ENCODE results near the gene CEBPA.

The CEBPA gene

DNA sequence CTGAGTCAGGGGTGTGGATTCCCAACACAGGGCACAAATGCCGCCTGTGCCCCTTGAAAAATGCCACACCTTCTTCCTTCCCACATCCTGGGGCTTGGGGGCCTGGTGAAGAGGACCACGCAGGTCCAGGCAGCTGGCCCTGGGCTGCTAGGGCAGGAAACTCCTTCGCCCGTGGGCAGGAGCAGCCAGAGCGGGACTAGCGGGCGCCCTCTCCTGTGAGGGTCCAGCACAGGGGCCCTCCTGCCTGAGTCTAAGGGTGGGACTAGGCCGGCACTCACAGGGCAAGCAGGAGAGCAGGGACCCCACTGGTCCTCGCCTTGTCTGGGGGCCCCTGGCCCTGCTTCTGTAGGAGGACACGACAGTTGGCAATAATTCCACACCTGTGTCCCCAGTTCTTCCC is 7.5 kb upstream of the CEBPA start:
- Histone ChIP-seq H3K27me3 (no peaks in the 10 kb centered on the region), H3K9me3 (no peaks in the 10 kb centered on the region; the same call in 1 of the 2 replicates), H3K4me1 (peaks cover 6% of the 10 kb centered on the region), H3K36me3 (no peaks in the 10 kb centered on the region), H3K4me3 (ENCODE audit: low read depth, low read length) (no peak overlapping the region)
- TF ChIP-seq, protein P1, sequence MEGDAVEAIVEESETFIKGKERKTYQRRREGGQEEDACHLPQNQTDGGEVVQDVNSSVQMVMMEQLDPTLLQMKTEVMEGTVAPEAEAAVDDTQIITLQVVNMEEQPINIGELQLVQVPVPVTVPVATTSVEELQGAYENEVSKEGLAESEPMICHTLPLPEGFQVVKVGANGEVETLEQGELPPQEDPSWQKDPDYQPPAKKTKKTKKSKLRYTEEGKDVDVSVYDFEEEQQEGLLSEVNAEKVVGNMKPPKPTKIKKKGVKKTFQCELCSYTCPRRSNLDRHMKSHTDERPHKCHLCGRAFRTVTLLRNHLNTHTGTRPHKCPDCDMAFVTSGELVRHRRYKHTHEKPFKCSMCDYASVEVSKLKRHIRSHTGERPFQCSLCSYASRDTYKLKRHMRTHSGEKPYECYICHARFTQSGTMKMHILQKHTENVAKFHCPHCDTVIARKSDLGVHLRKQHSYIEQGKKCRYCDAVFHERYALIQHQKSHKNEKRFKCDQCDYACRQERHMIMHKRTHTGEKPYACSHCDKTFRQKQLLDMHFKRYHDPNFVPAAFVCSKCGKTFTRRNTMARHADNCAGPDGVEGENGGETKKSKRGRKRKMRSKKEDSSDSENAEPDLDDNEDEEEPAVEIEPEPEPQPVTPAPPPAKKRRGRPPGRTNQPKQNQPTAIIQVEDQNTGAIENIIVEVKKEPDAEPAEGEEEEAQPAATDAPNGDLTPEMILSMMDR (IDR thresholded peaks at IDR 0.05; ENCODE audit: low read depth, low read length), result no peak
- DNase-seq, result no peak

DNA sequence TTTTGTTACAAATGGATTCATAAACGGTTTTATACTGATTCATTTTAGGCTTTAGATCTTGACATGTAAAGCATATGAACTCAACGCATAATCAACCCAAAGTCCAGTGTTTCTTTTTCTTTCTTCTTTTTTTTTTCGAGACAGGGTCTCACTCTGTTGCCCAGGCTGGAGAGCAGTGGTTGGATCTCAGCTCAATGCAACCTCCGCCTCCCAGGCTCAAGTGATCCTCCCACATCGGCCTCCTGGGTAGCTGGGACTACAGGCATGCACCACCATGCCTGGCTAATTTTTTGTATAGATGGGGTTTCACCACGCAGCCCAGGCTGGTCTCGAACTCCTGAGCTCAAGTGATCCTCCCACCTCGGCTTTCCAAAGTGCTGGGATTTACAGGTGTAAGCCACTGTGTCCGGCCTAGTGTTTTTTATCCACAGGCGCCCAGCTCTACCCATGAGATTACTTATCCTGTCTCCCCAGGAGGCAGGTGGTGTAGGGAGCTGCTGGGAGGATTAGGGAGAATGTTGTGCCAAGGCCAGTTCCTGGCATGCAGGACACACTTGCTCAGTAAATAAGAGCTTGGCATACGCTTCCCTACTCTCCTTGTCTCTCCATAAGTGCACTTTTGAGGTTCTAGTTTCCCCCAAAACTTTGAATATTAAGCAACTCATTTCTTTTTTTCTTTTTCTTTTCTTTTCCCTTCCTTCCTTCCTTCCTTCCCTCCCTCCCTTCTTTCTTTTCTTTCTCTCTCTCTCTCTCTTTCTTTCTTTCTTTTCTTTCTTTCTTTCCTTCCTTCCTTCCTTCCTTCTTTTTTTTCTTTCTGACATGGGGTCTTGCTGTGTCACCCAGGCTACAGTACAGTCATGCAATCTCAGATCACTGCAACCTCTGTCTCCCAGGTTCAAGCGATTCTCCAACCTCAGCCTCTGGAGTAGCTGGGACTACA is 4.8 kb upstream of the CEBPA start:
- TF ChIP-seq, protein P1 (IDR thresholded peaks at IDR 0.05; ENCODE audit: low read depth, low read length), result no peak
- Histone ChIP-seq H3K36me3 (no peaks in the 10 kb centered on the region), H3K9me3 (no peaks in the 10 kb centered on the region), H3K4me1 (peaks cover 8% of the 10 kb centered on the region), H3K27me3 (peaks cover 7% of the 10 kb centered on the region), H3K4me3 (ENCODE audit: low read depth, low read length) (no peak overlapping the region)
- DNase-seq, result no peak

DNA sequence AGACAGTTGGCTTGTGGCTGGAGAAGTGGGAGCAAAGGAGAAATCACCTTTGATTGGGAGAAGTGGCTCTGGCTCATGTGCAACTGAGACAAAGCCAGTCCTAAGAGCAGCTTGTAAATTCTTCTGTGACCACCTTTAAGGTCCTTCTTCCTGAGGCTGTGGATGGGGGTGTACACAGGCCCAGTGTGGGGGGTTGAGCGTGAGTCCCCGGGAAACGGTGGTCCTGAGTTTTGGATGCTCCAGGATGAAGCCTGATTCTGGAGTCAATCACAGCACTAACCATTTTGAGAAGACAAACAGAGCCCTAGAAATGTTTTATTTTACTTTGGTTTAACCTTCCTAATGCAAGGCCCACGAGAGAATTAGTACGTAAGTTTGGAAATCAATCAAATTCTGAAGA is 3.9 kb upstream of the CEBPA start:
- Histone ChIP-seq H3K36me3 (no peaks in the 10 kb centered on the region), H3K9me3 (no peaks in the 10 kb centered on the region; the same call in 1 of the 2 replicates), H3K4me1 (peaks cover 8% of the 10 kb centered on the region), H3K4me3 (ENCODE audit: low read depth, low read length) (no peak overlapping the region), H3K27me3 (peaks cover 17% of the 10 kb centered on the region)
- DNase-seq, result no peak
- TF ChIP-seq, protein P1 (IDR thresholded peaks at IDR 0.05; ENCODE audit: low read depth, low read length), result no peak

DNA sequence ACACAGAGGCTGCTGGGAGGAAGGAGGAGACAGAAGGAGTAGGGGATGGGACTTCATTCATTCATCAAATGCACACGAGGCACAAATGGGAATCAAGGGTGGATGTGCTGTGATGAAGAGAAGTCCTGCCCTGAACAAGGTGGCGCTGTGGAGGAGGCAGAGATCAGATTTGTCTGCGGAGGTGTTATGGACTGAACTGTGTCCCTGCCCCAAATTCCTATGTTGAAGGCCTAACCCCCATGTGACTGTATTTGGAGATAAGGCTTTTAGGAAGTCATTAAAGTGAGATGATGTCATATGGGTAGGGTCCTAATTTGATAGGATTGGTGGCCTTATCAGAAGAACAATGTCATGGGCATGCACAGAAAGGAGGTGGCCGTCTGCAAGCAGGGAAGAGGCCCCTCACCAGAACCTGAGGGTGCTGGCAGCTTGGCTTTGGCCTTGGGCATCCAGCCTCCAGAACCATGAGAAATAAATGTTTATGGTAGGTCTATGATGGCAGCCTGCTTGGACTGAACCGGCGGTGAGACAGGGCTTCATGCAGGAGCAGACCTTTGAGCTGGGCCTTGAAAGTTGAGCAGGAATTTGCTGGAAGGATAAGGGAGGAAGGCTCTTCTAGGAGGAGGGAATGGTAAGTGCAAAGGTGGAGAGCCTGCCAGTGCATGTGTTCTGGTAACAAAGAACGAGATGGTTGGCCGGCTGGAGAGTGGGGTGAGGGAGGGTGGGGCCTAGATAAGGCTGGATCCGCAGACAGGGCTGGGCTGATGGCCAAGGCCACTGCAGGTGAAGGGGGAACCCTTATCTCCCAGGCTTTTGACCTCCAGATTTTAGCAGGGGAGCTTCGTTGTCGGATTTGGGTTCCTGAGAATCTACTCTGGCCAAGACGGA is 2.7 kb upstream of the CEBPA start:
- TF ChIP-seq, protein P1 (IDR thresholded peaks at IDR 0.05; ENCODE audit: low read depth, low read length), result 0 out of 2 replicates have a peak, but pooled peaks have one; percentile 13
- Histone ChIP-seq H3K36me3 (no peaks in the 10 kb centered on the region), H3K4me3 (ENCODE audit: low read depth, low read length) (no peak overlapping the region), H3K9me3 (no peaks in the 10 kb centered on the region; the same call in 1 of the 2 replicates), H3K4me1 (peaks cover 8% of the 10 kb centered on the region), H3K27me3 (peaks cover 28% of the 10 kb centered on the region)
- no peak for DNase-seq

DNA sequence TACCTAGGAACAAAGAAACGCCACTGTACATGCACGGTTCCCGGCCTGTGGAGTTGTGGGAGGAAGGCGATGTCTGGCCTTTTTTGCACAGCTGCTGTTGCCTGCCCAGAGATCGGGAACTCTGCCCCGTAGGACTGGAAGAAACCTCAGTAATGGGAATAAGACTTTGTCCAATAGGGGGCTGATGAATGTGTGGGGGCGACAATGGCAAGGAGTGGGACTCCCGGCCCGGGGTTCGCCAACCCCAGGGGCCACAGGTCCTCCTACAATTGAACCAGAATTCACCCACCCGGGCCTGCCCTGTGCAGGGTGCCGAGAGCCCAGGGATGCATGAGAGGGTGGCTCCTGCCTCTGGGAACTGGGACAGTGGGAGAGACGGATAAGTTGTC is 2.0 kb upstream of the CEBPA start:
- Histone ChIP-seq H3K36me3 (no peaks in the 10 kb centered on the region), H3K9me3 (no peaks in the 10 kb centered on the region; the same call in 1 of the 2 replicates), H3K27me3 (peaks cover 30% of the 10 kb centered on the region), H3K4me1 (peaks cover 8% of the 10 kb centered on the region), H3K4me3 (ENCODE audit: low read depth, low read length) (no peak overlapping the region)
- DNase-seq, result no peak
- TF ChIP-seq, protein P1 (IDR thresholded peaks at IDR 0.05; ENCODE audit: low read depth, low read length), result no peak

Data from BE2C (cell line).